ENCODE measurements around the gene NPAS4. TPM values are rescaled to one million over a fixed set of nuclear protein-coding genes. Genes with fewer than 3 reads are reported as not detected.
"Not testable (repeated sequence)": the region's sequence is repeated elsewhere in the genome, so short reads cannot be mapped to it uniquely, and the experiment has no call there.

NPAS4 gene
- total and polyA plus RNA-seq, 7 experiments from 2014 or later: 0.53 TPM; not detected in 6

DNA sequence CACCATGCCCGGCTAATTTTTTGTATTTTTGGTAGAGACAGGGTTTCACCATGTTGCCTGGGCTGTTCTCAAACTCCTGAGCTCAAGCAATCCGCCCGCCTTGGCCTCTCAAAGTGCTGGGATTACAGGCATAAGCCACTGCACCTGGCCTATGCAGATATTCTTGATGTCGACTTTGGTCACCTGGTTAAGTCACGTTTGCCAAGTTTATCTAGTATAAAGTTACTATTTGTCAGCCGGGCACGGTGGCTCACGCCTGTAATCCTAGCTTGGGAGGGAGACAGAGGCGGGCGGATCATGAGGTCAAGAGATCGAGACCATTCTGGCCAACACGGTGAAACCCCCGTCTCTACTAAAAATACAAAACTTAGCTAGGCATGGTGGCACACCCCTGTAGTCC is 36.5 kb upstream of the NPAS4 start:
- DNase-seq; H3K9me3 Mint-ChIP-seq; ATAC-seq; H3K27ac Mint-ChIP-seq; H3K27ac ChIP-seq (ENCODE audit: low read depth, low read length); H3K36me3 Mint-ChIP-seq; H3K4me1 ChIP-seq (ENCODE audit: control insufficient read depth in 2 of 2, insufficient read depth in 2 of 2, low read length in 2 of 2); H3K4me3 ChIP-seq (ENCODE audit: low read length); H3K4me3 Mint-ChIP-seq; H3K9me3 ChIP-seq (ENCODE audit: control insufficient read depth in 2 of 3, low read length in 3 of 3); intact Hi-C loops (cut with micrococcal nuclease); H3K27me3 ChIP-seq (ENCODE audit: control insufficient read depth in 2 of 2, insufficient read depth in 2 of 2, low read length in 2 of 2); H3K36me3 ChIP-seq (ENCODE audit: control insufficient read depth in 2 of 3, insufficient read depth in 3 of 3, low read length in 3 of 3): not testable (repeated sequence)
- peaks cover 0 to 12% (median 7%) of the 10 kb centered on the region in 7 donors for H3K4me1 Mint-ChIP-seq
- POLR2A ChIA-PET: interaction anchor here (0.9 to 3.5 kb wide), 2 partner anchors 12 to 36 kb away, joined by 4 to 32 read pairs; partner anchors contain the start of gene SLC29A2
- peaks cover 0 to 18% (median 0%) of the 10 kb centered on the region in 5 donors for H3K27me3 Mint-ChIP-seq
- CTCF ChIA-PET: interaction anchor here (0.6 to 3.5 kb wide), 4 partner anchors 17 to 73 kb away, joined by 3 to 53 read pairs (median 6); no protein-coding TSS in a partner anchor

GRCh38 chr11:66386171-66387069 is 34.4 kb upstream of the NPAS4 start:
- DNase-seq (peak; percentile 59 to 83 (median 75)), ATAC-seq (peak; percentile 83)
- Mint-ChIP-seq H3K4me1 (peaks cover 0 to 12% (median 7%) of the 10 kb centered on the region in 7 donors), H3K27me3 (peaks cover 0 to 15% (median 0%) of the 10 kb centered on the region in 5 donors), H3K36me3 (no peaks in the 10 kb centered on the region), H3K27ac (peak overlapping the region in 4 of 9 donors; percentile 0 to 20 (median 6)), H3K9me3 (no peaks in the 10 kb centered on the region), H3K4me3 (peak overlapping the region; percentile 5 to 71 (median 40))
- CTCF ChIA-PET: interaction anchor here (0.5 to 3.5 kb wide), 23 partner anchors 9 to 603 kb away, joined by 3 to 53 read pairs (median 4); partner anchors contain the start of genes BRMS1, MRPL11, RIN1 and SLC29A2
- Histone ChIP-seq H3K27me3 (ENCODE audit: control insufficient read depth in 2 of 2, insufficient read depth in 2 of 2, low read length in 2 of 2) (no peaks in the 10 kb centered on the region), H3K36me3 (ENCODE audit: control insufficient read depth in 2 of 3, insufficient read depth in 3 of 3, low read length in 3 of 3) (no peaks in the 10 kb centered on the region), H3K27ac (ENCODE audit: low read depth, low read length) (no peak overlapping the region), H3K4me1 (ENCODE audit: control insufficient read depth in 2 of 2, insufficient read depth in 2 of 2, low read length in 2 of 2) (peaks cover 4 to 8% of the 10 kb centered on the region in 2 donors), H3K4me3 (ENCODE audit: low read length) (no peak overlapping the region), H3K9me3 (ENCODE audit: control insufficient read depth in 2 of 3, low read length in 3 of 3) (no peaks in the 10 kb centered on the region)
- POLR2A ChIA-PET: interaction anchor here (0.6 to 3.5 kb wide), 8 partner anchors 14 to 1915 kb away, joined by 3 to 32 read pairs (median 4); partner anchors contain the start of genes RIN1 and SLC29A2
- intact Hi-C loops (cut with micrococcal nuclease): loop anchor here (1.0 to 5.0 kb wide), 5 partner anchors 14 to 59 kb away; partner anchors contain the start of genes B4GAT1 (in 1 of the 2), BRMS1 (in 1 of the 2) and MRPL11 (in 1 of the 2)

GRCh38 chr11:66388780-66389386 is 32.0 kb upstream of the NPAS4 start:
- Mint-ChIP-seq H3K9me3 (no peaks in the 10 kb centered on the region), H3K4me1 (peaks cover 0 to 12% (median 7%) of the 10 kb centered on the region in 7 donors), H3K27ac (no peak overlapping the region), H3K36me3 (no peaks in the 10 kb centered on the region), H3K4me3 (no peak overlapping the region), H3K27me3 (peaks cover 0 to 17% (median 5%) of the 10 kb centered on the region in 5 donors)
- ATAC-seq: peak; percentile 89
- intact Hi-C loops (cut with micrococcal nuclease): loop anchor here (1.0 to 5.0 kb wide), 7 partner anchors 42 to 167 kb away; partner anchors contain the start of genes BRMS1 (in 2 of the 2), B4GAT1 (in 1 of the 2) and MRPL11 (in 1 of the 2)
- Histone ChIP-seq H3K36me3 (ENCODE audit: control insufficient read depth in 2 of 3, insufficient read depth in 3 of 3, low read length in 3 of 3) (no peaks in the 10 kb centered on the region), H3K4me3 (ENCODE audit: low read length) (no peak overlapping the region), H3K4me1 (ENCODE audit: control insufficient read depth in 2 of 2, insufficient read depth in 2 of 2, low read length in 2 of 2) (peaks cover 4 to 8% of the 10 kb centered on the region in 2 donors), H3K27ac (ENCODE audit: low read depth, low read length) (no peak overlapping the region), H3K9me3 (ENCODE audit: control insufficient read depth in 2 of 3, low read length in 3 of 3) (no peaks in the 10 kb centered on the region), H3K27me3 (ENCODE audit: control insufficient read depth in 2 of 2, insufficient read depth in 2 of 2, low read length in 2 of 2) (no peaks in the 10 kb centered on the region)
- DNase-seq: peak; percentile 36 to 84 (median 73)
- CTCF ChIA-PET: interaction anchor here (0.5 to 3.8 kb wide), 17 partner anchors 14 to 992 kb away, joined by 3 to 58 read pairs (median 4); partner anchors contain the start of genes BRMS1 and NPAS4
- POLR2A ChIA-PET: interaction anchor here (1.0 to 1.6 kb wide), 6 partner anchors 17 to 77 kb away, joined by 3 to 13 read pairs (median 5); partner anchors contain the start of genes B4GAT1, CD248, MRPL11 and SLC29A2

DNA sequence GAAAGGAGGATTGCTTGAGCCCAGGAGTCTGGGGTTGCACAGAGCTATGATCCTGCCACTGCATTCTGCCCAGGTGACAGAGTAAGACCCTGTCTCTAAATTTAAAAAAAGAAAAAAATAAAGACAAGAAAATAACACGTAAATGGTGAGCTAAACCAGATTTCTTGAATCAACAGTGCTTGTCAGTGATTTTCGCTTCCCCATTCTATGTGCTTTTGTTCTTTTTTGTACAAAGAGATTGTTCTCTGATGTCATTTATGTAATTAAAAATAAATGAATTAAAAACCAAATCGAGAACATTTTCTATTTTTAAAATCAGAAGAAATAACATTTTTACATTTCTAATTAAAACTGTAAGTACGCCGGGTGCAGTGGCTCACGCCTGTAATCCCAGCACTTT is 29.5 kb upstream of the NPAS4 start:
- H3K36me3 ChIP-seq (ENCODE audit: control insufficient read depth in 2 of 3, insufficient read depth in 3 of 3, low read length in 3 of 3): no peaks in the 10 kb centered on the region
- H3K27me3 Mint-ChIP-seq: peaks cover 0 to 12% (median 7%) of the 10 kb centered on the region in 5 donors
- H3K4me1 Mint-ChIP-seq: peaks cover 0 to 8% (median 2%) of the 10 kb centered on the region in 7 donors
- H3K4me3 Mint-ChIP-seq: no peak overlapping the region
- ChIA-PET CTCF (interaction anchor here (3.8 kb wide), 1 partner anchor 80 kb away, joined by 58 read pairs; no protein-coding TSS in a partner anchor), POLR2A (interaction anchor here (1.0 kb wide), 1 partner anchor 79 kb away, joined by 3 read pairs; no protein-coding TSS in a partner anchor)
- H3K4me1 ChIP-seq (ENCODE audit: control insufficient read depth in 2 of 2, insufficient read depth in 2 of 2, low read length in 2 of 2): peaks cover 1 to 4% of the 10 kb centered on the region in 2 donors
- no peaks in the 10 kb centered on the region for H3K9me3 ChIP-seq (ENCODE audit: control insufficient read depth in 2 of 3, low read length in 3 of 3)
- intact Hi-C loops (cut with micrococcal nuclease): no loop called here
- H3K27me3 ChIP-seq (ENCODE audit: control insufficient read depth in 2 of 2, insufficient read depth in 2 of 2, low read length in 2 of 2): no peaks in the 10 kb centered on the region
- DNase-seq (no peak), ATAC-seq (no peak)
- H3K36me3 Mint-ChIP-seq: no peaks in the 10 kb centered on the region
- no peak overlapping the region for H3K4me3 ChIP-seq (ENCODE audit: low read length)
- H3K27ac Mint-ChIP-seq: no peak overlapping the region
- H3K9me3 Mint-ChIP-seq: no peaks in the 10 kb centered on the region
- no peak overlapping the region for H3K27ac ChIP-seq (ENCODE audit: low read depth, low read length)

- Mint-ChIP-seq H3K27me3 (peaks cover 0 to 12% (median 6%) of the 10 kb centered on the region in 5 donors), H3K4me1 (peaks cover 0 to 3% (median 0%) of the 10 kb centered on the region in 7 donors), H3K36me3 (no peaks in the 10 kb centered on the region), H3K9me3 (no peaks in the 10 kb centered on the region), H3K27ac (no peak overlapping the region), H3K4me3 (no peak overlapping the region)
- Histone ChIP-seq H3K36me3 (ENCODE audit: control insufficient read depth in 2 of 3, insufficient read depth in 3 of 3, low read length in 3 of 3) (no peaks in the 10 kb centered on the region), H3K9me3 (ENCODE audit: control insufficient read depth in 2 of 3, low read length in 3 of 3) (no peaks in the 10 kb centered on the region), H3K27ac (ENCODE audit: low read depth, low read length) (no peak overlapping the region), H3K27me3 (ENCODE audit: control insufficient read depth in 2 of 2, insufficient read depth in 2 of 2, low read length in 2 of 2) (no peaks in the 10 kb centered on the region), H3K4me3 (ENCODE audit: low read length) (no peak overlapping the region), H3K4me1 (ENCODE audit: control insufficient read depth in 2 of 2, insufficient read depth in 2 of 2, low read length in 2 of 2) (no peaks in the 10 kb centered on the region)
- intact Hi-C loops (cut with micrococcal nuclease): no loop called here
- ChIA-PET POLR2A (no interaction called here), CTCF (no interaction called here)
- ATAC-seq: no peak
- no peak for DNase-seq
Observed at GRCh38 chr11:66393954-66394353, 26.9 kb upstream of the NPAS4 start.

GRCh38 chr11:66407651-66408050 is 13.2 kb upstream of the NPAS4 start:
- no peak overlapping the region for H3K27ac Mint-ChIP-seq
- DNase-seq: no peak
- peaks cover 0 to 5% (median 4%) of the 10 kb centered on the region in 7 donors for H3K4me1 Mint-ChIP-seq
- no peak for ATAC-seq
- Histone ChIP-seq H3K4me1 (ENCODE audit: control insufficient read depth in 2 of 2, insufficient read depth in 2 of 2, low read length in 2 of 2) (peaks cover 4 to 5% of the 10 kb centered on the region in 2 donors), H3K9me3 (ENCODE audit: control insufficient read depth in 2 of 3, low read length in 3 of 3) (no peaks in the 10 kb centered on the region), H3K4me3 (ENCODE audit: low read length) (no peak overlapping the region), H3K27me3 (ENCODE audit: control insufficient read depth in 2 of 2, insufficient read depth in 2 of 2, low read length in 2 of 2) (no peaks in the 10 kb centered on the region), H3K36me3 (ENCODE audit: control insufficient read depth in 2 of 3, insufficient read depth in 3 of 3, low read length in 3 of 3) (no peaks in the 10 kb centered on the region), H3K27ac (ENCODE audit: low read depth, low read length) (no peak overlapping the region)
- H3K27me3 Mint-ChIP-seq: peaks cover 17 to 32% (median 22%) of the 10 kb centered on the region in 5 donors
- POLR2A ChIA-PET: interaction anchor here (0.7 to 0.9 kb wide), 2 partner anchors 73 to 209 kb away, joined by 3 to 4 read pairs; partner anchors contain the start of genes DPP3 and RBM14
- no peaks in the 10 kb centered on the region for H3K36me3 Mint-ChIP-seq
- intact Hi-C loops (cut with micrococcal nuclease): loop anchor here (1.0 to 2.0 kb wide), 10 partner anchors 14 to 427 kb away; partner anchors contain the start of genes DPP3 (in 2 of the 2), MRPL11 (in 1 of the 2), NPAS4 (in 1 of the 2) and PELI3 (in 1 of the 2)
- CTCF ChIA-PET: interaction anchor here (0.5 to 4.5 kb wide), 12 partner anchors 8 to 486 kb away, joined by 3 to 32 read pairs (median 4); partner anchors contain the start of genes DPP3, MRPL11 and RBM4B
- no peak overlapping the region for H3K4me3 Mint-ChIP-seq
- H3K9me3 Mint-ChIP-seq: no peaks in the 10 kb centered on the region
